A673 (cell line): ENCODE data around the gene OR8H3.

ENCODE experiments used
- EZH2 ChIP-seq: fragments of 200-600 bp; sonication (generic); IDR thresholded peaks from 2 replicates; pipeline ENCODE4 v1.6.1; 2017; ENCODE audit warnings: borderline replicate concordance, low read depth, mild to moderate bottlenecking, mixed read lengths, antibody characterized with exemption, low read length; ENCODE audit not compliant: poor library complexity, severe bottlenecking
- TF ChIP-seq, protein P1 (sequence below): fragments of 300-800, 200-600 bp; sonication (generic); conservative IDR thresholded peaks from 2 replicates; pipeline ENCODE4 v1.5.1; 2017; ENCODE audit warnings: low read depth, mild to moderate bottlenecking, antibody characterized with exemption, low read length, moderate library complexity, mixed read lengths

DNA sequence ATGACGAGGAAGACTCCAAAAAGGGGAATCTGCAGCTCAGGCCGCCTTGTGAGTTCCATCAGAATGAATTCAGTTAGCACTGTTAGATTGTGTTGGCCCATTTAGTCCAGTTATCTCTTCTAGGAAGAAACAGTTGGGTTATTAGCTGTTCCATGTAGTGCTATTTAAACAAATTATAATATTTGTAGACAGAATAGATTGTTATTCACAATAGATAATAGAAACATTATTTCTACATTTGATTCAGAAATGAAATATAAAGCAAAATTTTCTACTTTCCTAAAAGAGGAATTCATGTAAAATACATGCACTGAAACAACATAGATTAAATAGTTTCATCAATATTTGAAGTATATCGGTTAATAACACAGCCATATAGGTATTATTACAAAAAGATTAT lies 38.0 kb downstream of the OR8H3 start, which contains the start of gene OR8K5:
- TF ChIP-seq, protein P1, sequence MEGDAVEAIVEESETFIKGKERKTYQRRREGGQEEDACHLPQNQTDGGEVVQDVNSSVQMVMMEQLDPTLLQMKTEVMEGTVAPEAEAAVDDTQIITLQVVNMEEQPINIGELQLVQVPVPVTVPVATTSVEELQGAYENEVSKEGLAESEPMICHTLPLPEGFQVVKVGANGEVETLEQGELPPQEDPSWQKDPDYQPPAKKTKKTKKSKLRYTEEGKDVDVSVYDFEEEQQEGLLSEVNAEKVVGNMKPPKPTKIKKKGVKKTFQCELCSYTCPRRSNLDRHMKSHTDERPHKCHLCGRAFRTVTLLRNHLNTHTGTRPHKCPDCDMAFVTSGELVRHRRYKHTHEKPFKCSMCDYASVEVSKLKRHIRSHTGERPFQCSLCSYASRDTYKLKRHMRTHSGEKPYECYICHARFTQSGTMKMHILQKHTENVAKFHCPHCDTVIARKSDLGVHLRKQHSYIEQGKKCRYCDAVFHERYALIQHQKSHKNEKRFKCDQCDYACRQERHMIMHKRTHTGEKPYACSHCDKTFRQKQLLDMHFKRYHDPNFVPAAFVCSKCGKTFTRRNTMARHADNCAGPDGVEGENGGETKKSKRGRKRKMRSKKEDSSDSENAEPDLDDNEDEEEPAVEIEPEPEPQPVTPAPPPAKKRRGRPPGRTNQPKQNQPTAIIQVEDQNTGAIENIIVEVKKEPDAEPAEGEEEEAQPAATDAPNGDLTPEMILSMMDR: no peak
- TF ChIP-seq EZH2: no peak
